HepG2 (cell line): ENCODE results near the gene IL32. TPM values are rescaled to one million over a fixed set of nuclear protein-coding genes. Genes with fewer than 3 reads are reported as not detected.

Experiments
- ATAC-seq: fragments of 200-7000 bp; cut with Tn5 transposase; 3 replicates; pipeline ENCODE4 v1.9.1; 2020; ENCODE audit warnings: mild to moderate bottlenecking, moderate library complexity
- BruUV-seq: library from RNA; stranded (reverse); fragments of 400-500 nt; replicated peaks from 2 replicates; lab custom pipeline; 2021; lab: Mats Ljungman, UMichigan
- CTCF ChIA-PET: fragments of 300-600 bp; formaldehyde crosslinking; extraction: SDS; loops from one replicate; lab custom pipeline; 2021; ENCODE audit warnings: low total read pairs, inconsistent platforms, low intra/inter-chr PET ratio; lab: Yijun Ruan, JAX
- POLR2A ChIA-PET: fragments of 350-600 bp; sonication (Branson Sonifier 250); formaldehyde crosslinking; loops from one replicate; lab custom pipeline; 2020; ENCODE audit warnings: antibody characterized with exemption, inconsistent platforms; lab: Yijun Ruan, JAX
- DNase-seq: peaks from one replicate; pipeline ENCODE4 v3.0.0-alpha.2; 2015; ENCODE audit warnings: low spot score
- FAIRE-seq: peaks from 3 replicates; lab custom pipeline; 2011; peaks lifted over from hg19 to GRCh38; lab: Jason Lieb, UNC
- H2AFZ ChIP-seq: one replicate; pipeline ENCODE4 v1.6.1; 2011; ENCODE audit warnings: low read length, inconsistent platforms
- H3K27ac ChIP-seq: fragments of 300-600 bp; 3 replicates; pipeline ENCODE4 v1.8.0; 2011; ENCODE audit warnings: mixed run types, mild to moderate bottlenecking, mixed read lengths, low read length, inconsistent platforms; ENCODE audit not compliant: insufficient read depth; ENCODE audit errors: extremely low read length
- H3K27me3 ChIP-seq, 2 experiments: fragments of 200-600 bp in 1 of 2; 2 replicates in 1 of 2; 3 replicates in 1 of 2; pipeline versions ENCODE4 v1.6.0 to v1.8.0; 2011; ENCODE audit warnings: low read length in 2 of 2, mild to moderate bottlenecking in 2 of 2, moderate library complexity in 2 of 2, inconsistent platforms in 1 of 2; ENCODE audit not compliant: insufficient read depth in 2 of 2, control insufficient read depth in 1 of 2
- H3K36me3 ChIP-seq, 2 experiments: fragments of 200-600 bp in 1 of 2; replicated peaks in 1 of 2; 2 replicates in 1 of 2; 3 replicates in 1 of 2; pipeline versions ENCODE4 v1.5.1 to v1.8.0; 2011; ENCODE audit warnings: low read length in 2 of 2, inconsistent platforms in 1 of 2; ENCODE audit not compliant: insufficient read depth in 2 of 2, control insufficient read depth in 1 of 2
- H3K4me1 ChIP-seq: 2 replicates; pipeline ENCODE4 v1.5.1; 2012; ENCODE audit warnings: low read length, inconsistent platforms; ENCODE audit not compliant: insufficient read depth
- H3K4me2 ChIP-seq: 2 replicates; pipeline ENCODE4 v1.6.0; 2011; ENCODE audit warnings: low read depth, low read length, inconsistent platforms
- H3K4me3 ChIP-seq, 3 experiments: fragments of 200-600 bp in 1 of 3; sonication (generic), shearing (Covaris generic) in 1 of 3; replicated peaks in 1 of 3; 2 replicates each; pipeline ENCODE4 v1.5.1; 2011 to 2016; ENCODE audit warnings: low read length in 3 of 3, inconsistent platforms in 2 of 3, low read depth in 2 of 3, mild to moderate bottlenecking in 2 of 3, control low read depth in 1 of 3, mixed read lengths in 1 of 3; ENCODE audit not compliant: insufficient read depth in 1 of 3
- H3K79me2 ChIP-seq: one replicate; pipeline ENCODE4 v1.6.1; 2011; ENCODE audit warnings: low read length, inconsistent platforms; ENCODE audit not compliant: insufficient read depth
- H3K9ac ChIP-seq: 2 replicates; pipeline ENCODE4 v1.6.0; 2011; ENCODE audit warnings: mild to moderate bottlenecking, low read depth, low read length, inconsistent platforms; ENCODE audit not compliant: insufficient read depth
- H3K9me3 ChIP-seq: 2 replicates; pipeline ENCODE4 v1.5.1; 2012; ENCODE audit warnings: mild to moderate bottlenecking, low read length
- H4K20me1 ChIP-seq: 2 replicates; pipeline ENCODE4 v1.6.0; 2011; ENCODE audit warnings: inconsistent platforms, mild to moderate bottlenecking, low read length, moderate library complexity; ENCODE audit not compliant: insufficient read depth
- CCAR2 ChIP-seq: fragments of 200-400 bp; formaldehyde crosslinking; optimal IDR thresholded peaks from 2 replicates; pipeline ENCODE3; 2018; ENCODE audit warnings: low read depth, mild to moderate bottlenecking, low read length, moderate library complexity
- HDAC1 ChIP-seq: sonication (generic); formaldehyde crosslinking; IDR thresholded peaks from 2 replicates; pipeline ENCODE4 v1.5.1; 2020; ENCODE audit warnings: mild to moderate bottlenecking, missing genetic modification reagents
- MTA3 ChIP-seq: sonication (generic); formaldehyde crosslinking; IDR thresholded peaks from 2 replicates; pipeline ENCODE4 v1.4.0; 2020; ENCODE audit warnings: missing genetic modification reagents
- SAP130 ChIP-seq: IDR thresholded peaks from 2 replicates; pipeline ENCODE4 v1.6.1; 2016; ENCODE audit warnings: low read depth
- TAF15 ChIP-seq: fragments of 200-400 bp; formaldehyde crosslinking; IDR thresholded peaks from one replicate; pipeline ENCODE4 v1.6.1; 2018; ENCODE audit warnings: mild to moderate bottlenecking, low read depth, low read length; ENCODE audit not compliant: poor library complexity, severe bottlenecking
- ZNF3 ChIP-seq: IDR thresholded peaks from 2 replicates; pipeline ENCODE4 v1.7.0; 2017; ENCODE audit warnings: inconsistent platforms
- WGBS: methylation state at CpG from one replicate; pipeline ENCODE4 v1.1.6; 2017; ENCODE audit warnings: low lambda C conversion rate; 5-methylcytosine and 5-hydroxymethylcytosine counted together
- in situ Hi-C: cut with HindIII; loops from 2 replicates; pipeline ENCODE4 v1.10.0; 2017; ENCODE audit warnings: low pct_unique_long_range_greater_than_20kb; ENCODE audit not compliant: extremely low pct_ligation_motif_present
- intact Hi-C: fragments of 100-400 bp; cut with micrococcal nuclease; formaldehyde crosslinking; loops from one replicate; pipeline ENCODE4 v1.10.0; 2022; ENCODE audit not compliant: unreplicated experiment
- polyA plus RNA-seq, 8 experiments: library from polyadenylated mRNA; depleted of rRNA in 3 of 8; stranded (reverse) in 7 of 8; unstranded in 1 of 8; fragments of >200 nt; fragmentation: Illumina TruSeq in 4 of 8; extraction: Trizol in 4 of 8; gene quantifications; 2 replicates each; pipeline versions ENCODE4 v1.2.1 to v1.2.3, GENCODE V29; 2011 to 2016; ENCODE audit warnings: low read depth in 4 of 8, missing spikeins in 1 of 8, mixed read lengths in 1 of 8; ENCODE audit not compliant: insufficient read depth in 1 of 8
- total RNA-seq, 5 experiments: library from RNA; depleted of rRNA; stranded (reverse); fragments of >200 nt; fragmentation: Illumina TruSeq; extraction: Trizol; gene quantifications; 2 replicates each; pipeline ENCODE4 v1.2.3, GENCODE V29; 2016; ENCODE audit warnings: low read depth in 1 of 5
- TF ChIP-seq, protein P1 (sequence below): IDR thresholded peaks from 2 replicates; pipeline ENCODE4 v1.6.1; 2016; ENCODE audit warnings: low read depth, control low read depth
- TF ChIP-seq, protein P2 (sequence below): sonication (generic); formaldehyde crosslinking; IDR thresholded peaks from 2 replicates; pipeline ENCODE4 v1.5.1; 2020; ENCODE audit warnings: mild to moderate bottlenecking, missing genetic modification reagents, borderline replicate concordance
- TF ChIP-seq, protein P3 (sequence below): sonication (generic); formaldehyde crosslinking; IDR thresholded peaks from 2 replicates; pipeline ENCODE4 v1.5.1; 2020; ENCODE audit warnings: mild to moderate bottlenecking, moderate library complexity, missing genetic modification reagents
- TF ChIP-seq, protein P4 (sequence below): sonication (generic); formaldehyde crosslinking; conservative IDR thresholded peaks from 2 replicates; pipeline ENCODE4 v1.8.0; 2022; ENCODE audit warnings: mild to moderate bottlenecking, moderate library complexity, missing genetic modification reagents

The IL32 gene
- total and polyA plus RNA-seq, 2 of the 13 experiments (the other 11 are each of a cell fraction or from before 2014, with no cell fraction given) = 115 to 165 TPM

DNA sequence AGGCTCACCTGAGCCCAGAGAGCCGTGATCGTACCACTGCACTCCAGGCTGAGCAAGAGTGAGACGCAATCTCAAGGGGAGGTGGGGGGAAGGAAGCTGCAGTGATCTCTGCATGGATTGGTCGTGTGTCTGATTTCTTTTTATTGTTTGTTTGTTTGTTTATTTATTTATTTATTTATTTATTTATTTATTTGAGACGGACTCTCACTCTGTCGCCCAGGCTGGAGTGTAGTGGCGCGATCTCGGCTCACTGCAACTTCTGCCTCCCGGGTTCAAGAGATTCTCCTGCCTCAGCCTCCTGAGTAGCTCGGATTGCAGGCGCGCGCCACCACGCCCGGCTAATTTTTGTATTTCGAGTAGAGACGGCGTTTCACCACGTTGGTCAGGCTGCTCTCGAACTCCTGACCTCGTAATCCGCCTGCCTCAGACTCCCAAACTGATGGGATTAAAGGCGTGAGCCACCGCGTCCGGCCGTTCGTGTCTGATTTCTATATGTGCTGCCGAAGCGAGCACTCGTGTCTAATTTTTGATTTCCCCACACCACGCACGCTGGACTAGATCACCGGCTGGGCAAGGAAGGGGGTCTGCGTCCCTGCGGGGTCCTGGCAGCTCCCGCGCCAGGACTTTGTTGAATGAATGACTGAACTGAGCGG lies 45.7 kb upstream of the IL32 start:
- Histone ChIP-seq H4K20me1 (peaks cover 26% of the 10 kb centered on the region; the same call in 1 of the 2 replicates), H3K4me1 (peaks cover 72% of the 10 kb centered on the region), H3K27ac (peak overlapping the region; percentile 57), H3K27me3 (no peaks in the 10 kb centered on the region; a peak in 2 of 5 replicates), H2AFZ (no peak overlapping the region), H3K9ac (peak overlapping the region; percentile 62; the same call in 1 of the 2 replicates), H3K4me3 (peak overlapping the region; percentile 60 to 93 (median 76); a peak in 5 of 6 replicates), H3K79me2 (peaks cover 5% of the 10 kb centered on the region), H3K9me3 (no peaks in the 10 kb centered on the region), H3K36me3 (no peaks in the 10 kb centered on the region; a peak in 1 of 5 replicates), H3K4me2 (peak overlapping the region; percentile 74)
- TSS peak; percentile 61 for BruUV-seq
- FAIRE-seq = no peak
- ChIA-PET CTCF (interaction anchor here (0.8 kb wide), 1 partner anchor 14 kb away, joined by 3 read pairs; no protein-coding TSS in a partner anchor), POLR2A (interaction anchor here (0.9 to 18.8 kb wide), 12 partner anchors 8 to 139 kb away, joined by 3 to 750 read pairs (median 12); partner anchors contain the start of genes CLDN9, IL32, PAQR4 and PKMYT1)
- intact Hi-C loops (no loop called here), in situ Hi-C loops (no loop called here)
- no peak for ATAC-seq
- 50% methylated on average over 31 of the region's 40 CpGs for WGBS
- no peak for DNase-seq
- TF ChIP-seq ZNF3 (CRISPR knock-in tag) (0 out of 2 replicates have a peak, but pooled peaks have one; percentile 52), SAP130 (CRISPR knock-in tag) (0 out of 2 replicates have a peak, but pooled peaks have one; percentile 6), CCAR2 (no peak), HDAC1 (CRISPR knock-in tag) (peak; percentile 45), TAF15 (no peak), MTA3 (CRISPR knock-in tag) (no peak)
- TF ChIP-seq, protein P1, sequence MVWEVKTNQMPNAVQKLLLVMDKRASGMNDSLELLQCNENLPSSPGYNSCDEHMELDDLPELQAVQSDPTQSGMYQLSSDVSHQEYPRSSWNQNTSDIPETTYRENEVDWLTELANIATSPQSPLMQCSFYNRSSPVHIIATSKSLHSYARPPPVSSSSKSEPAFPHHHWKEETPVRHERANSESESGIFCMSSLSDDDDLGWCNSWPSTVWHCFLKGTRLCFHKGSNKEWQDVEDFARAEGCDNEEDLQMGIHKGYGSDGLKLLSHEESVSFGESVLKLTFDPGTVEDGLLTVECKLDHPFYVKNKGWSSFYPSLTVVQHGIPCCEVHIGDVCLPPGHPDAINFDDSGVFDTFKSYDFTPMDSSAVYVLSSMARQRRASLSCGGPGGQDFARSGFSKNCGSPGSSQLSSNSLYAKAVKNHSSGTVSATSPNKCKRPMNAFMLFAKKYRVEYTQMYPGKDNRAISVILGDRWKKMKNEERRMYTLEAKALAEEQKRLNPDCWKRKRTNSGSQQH (CRISPR knock-in tag) = peak; percentile 94; the same call in 1 of the 2 replicates
- TF ChIP-seq, protein P2, sequence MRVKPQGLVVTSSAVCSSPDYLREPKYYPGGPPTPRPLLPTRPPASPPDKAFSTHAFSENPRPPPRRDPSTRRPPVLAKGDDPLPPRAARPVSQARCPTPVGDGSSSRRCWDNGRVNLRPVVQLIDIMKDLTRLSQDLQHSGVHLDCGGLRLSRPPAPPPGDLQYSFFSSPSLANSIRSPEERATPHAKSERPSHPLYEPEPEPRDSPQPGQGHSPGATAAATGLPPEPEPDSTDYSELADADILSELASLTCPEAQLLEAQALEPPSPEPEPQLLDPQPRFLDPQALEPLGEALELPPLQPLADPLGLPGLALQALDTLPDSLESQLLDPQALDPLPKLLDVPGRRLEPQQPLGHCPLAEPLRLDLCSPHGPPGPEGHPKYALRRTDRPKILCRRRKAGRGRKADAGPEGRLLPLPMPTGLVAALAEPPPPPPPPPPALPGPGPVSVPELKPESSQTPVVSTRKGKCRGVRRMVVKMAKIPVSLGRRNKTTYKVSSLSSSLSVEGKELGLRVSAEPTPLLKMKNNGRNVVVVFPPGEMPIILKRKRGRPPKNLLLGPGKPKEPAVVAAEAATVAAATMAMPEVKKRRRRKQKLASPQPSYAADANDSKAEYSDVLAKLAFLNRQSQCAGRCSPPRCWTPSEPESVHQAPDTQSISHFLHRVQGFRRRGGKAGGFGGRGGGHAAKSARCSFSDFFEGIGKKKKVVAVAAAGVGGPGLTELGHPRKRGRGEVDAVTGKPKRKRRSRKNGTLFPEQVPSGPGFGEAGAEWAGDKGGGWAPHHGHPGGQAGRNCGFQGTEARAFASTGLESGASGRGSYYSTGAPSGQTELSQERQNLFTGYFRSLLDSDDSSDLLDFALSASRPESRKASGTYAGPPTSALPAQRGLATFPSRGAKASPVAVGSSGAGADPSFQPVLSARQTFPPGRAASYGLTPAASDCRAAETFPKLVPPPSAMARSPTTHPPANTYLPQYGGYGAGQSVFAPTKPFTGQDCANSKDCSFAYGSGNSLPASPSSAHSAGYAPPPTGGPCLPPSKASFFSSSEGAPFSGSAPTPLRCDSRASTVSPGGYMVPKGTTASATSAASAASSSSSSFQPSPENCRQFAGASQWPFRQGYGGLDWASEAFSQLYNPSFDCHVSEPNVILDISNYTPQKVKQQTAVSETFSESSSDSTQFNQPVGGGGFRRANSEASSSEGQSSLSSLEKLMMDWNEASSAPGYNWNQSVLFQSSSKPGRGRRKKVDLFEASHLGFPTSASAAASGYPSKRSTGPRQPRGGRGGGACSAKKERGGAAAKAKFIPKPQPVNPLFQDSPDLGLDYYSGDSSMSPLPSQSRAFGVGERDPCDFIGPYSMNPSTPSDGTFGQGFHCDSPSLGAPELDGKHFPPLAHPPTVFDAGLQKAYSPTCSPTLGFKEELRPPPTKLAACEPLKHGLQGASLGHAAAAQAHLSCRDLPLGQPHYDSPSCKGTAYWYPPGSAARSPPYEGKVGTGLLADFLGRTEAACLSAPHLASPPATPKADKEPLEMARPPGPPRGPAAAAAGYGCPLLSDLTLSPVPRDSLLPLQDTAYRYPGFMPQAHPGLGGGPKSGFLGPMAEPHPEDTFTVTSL (CRISPR knock-in tag) = 0 out of 2 replicates have a peak, but pooled peaks have one; percentile 33
- TF ChIP-seq, protein P3, sequence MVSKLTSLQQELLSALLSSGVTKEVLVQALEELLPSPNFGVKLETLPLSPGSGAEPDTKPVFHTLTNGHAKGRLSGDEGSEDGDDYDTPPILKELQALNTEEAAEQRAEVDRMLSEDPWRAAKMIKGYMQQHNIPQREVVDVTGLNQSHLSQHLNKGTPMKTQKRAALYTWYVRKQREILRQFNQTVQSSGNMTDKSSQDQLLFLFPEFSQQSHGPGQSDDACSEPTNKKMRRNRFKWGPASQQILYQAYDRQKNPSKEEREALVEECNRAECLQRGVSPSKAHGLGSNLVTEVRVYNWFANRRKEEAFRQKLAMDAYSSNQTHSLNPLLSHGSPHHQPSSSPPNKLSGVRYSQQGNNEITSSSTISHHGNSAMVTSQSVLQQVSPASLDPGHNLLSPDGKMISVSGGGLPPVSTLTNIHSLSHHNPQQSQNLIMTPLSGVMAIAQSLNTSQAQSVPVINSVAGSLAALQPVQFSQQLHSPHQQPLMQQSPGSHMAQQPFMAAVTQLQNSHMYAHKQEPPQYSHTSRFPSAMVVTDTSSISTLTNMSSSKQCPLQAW (CRISPR knock-in tag) = peak; percentile 44; the same call in 1 of the 2 replicates
- TF ChIP-seq, protein P4, sequence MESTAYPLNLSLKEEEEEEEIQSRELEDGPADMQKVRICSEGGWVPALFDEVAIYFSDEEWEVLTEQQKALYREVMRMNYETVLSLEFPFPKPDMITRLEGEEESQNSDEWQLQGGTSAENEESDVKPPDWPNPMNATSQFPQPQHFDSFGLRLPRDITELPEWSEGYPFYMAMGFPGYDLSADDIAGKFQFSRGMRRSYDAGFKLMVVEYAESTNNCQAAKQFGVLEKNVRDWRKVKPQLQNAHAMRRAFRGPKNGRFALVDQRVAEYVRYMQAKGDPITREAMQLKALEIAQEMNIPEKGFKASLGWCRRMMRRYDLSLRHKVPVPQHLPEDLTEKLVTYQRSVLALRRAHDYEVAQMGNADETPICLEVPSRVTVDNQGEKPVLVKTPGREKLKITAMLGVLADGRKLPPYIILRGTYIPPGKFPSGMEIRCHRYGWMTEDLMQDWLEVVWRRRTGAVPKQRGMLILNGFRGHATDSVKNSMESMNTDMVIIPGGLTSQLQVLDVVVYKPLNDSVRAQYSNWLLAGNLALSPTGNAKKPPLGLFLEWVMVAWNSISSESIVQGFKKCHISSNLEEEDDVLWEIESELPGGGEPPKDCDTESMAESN = 0 out of 2 replicates have a peak, but pooled peaks have one; percentile 3
